Stimulated activated CD8-positive, alpha-beta memory T cell treated with anti-CD3 and anti-CD28 coated beads, Interleukin-7, amount 100 ng/mL, for 4 hours (primary cell): ENCODE data around the gene CDKN3.
"Not testable (repeated sequence)": the region's sequence is repeated elsewhere in the genome, so short reads cannot be mapped to it uniquely, and the experiment has no call there.

Source experiments
- DNase-seq, 2 donors: peaks; one replicate each; pipeline ENCODE4 v3.0.0-alpha.2; 2020; ENCODE audit warnings: low read depth in 2 of 2

The CDKN3 gene

DNA sequence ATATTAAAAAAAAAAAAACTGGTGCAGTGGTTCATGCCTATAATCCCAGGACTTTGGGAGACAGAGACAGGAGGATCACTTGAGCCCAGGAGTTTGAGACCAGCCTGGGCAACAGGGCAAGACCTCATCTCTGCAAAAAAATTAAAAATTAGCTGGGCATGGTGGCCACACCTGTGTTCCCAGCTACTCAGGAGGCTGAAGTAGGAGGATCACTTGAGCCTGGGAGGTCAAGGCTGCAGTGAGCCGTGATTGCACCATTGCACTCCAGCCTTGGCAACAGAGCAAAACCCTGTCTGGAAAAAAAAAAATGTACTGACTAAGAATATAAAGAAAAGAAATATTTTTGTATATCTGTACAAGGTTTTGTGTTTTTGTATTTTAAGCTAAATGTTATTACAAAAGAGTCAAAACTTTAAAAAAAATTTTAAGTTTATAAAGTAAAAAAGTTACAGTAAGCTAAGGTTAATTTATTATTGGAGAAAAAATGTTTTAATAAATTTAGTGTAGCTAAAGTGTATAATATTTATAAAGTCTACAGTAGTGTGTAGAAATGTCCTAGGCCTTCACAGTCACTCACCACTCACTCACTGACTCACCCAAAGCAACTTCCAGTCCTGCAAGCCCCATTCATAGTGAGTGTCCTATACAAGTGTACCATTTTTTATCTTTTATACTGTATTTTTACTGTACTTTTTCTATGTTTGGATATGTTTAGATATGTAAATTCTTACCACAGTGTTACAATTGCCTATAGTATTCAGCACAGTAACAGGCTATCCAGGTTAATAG lies 60.2 kb downstream of the CDKN3 start:
- DNase-seq: not testable (repeated sequence)

DNA sequence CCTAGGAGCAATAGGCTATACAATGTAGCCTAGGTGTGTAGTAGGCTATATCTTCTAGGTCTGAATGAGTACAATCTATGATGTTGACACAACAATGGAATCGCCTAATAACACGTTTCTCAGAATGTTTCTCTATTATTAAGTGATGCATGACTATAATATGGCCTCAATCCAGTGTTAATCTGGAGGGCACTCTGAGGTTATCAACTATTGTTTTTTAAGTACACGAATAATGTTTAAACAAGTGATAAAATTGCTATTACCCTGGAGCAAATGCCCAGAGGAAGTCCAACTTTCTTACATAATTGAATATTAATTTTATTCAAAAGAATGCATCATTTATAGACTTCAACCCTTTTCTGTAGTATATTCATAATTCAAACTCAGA lies 60.8 kb downstream of the CDKN3 start:
- no peak for DNase-seq

DNA sequence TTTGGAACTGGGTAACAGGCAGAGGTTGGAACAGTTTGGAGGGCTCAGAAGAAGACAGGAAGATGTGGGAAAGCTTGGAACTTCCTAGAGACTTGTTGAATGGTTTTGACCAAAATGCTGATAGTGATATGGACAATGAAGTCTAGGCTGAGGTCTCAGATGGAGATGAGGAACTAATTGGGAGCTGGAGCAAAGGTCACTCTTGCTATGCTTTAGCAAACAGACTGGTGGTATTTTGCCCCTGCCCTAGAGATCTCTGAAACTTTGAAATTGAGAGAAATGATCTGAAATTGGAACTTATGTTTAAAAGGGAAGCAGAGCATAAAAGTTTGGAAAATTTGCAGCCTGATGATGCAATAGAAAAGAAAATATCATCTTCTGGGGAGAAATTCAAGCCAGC lies 61.7 kb downstream of the CDKN3 start:
- DNase-seq: not testable (repeated sequence)

DNA sequence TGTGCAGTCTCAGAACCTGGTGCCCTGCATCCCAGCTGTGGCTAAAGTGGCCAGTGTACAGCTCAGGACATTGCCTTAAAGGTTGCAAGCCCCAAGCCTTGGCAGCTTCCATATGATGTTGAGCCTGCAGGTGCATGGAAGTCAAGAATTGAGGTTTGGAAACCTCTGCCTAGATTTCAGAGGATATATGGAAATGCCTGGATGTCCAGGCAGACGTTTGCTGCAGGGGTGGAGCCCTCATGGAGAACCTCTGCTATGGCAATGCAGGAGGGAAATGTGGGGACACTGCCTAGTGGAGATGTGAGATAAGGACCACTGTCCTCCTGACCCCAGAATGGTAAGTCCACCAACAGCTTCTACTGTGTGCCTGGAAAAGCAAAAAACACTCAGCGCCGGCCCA lies 62.3 kb downstream of the CDKN3 start:
- no peak for DNase-seq

DNA sequence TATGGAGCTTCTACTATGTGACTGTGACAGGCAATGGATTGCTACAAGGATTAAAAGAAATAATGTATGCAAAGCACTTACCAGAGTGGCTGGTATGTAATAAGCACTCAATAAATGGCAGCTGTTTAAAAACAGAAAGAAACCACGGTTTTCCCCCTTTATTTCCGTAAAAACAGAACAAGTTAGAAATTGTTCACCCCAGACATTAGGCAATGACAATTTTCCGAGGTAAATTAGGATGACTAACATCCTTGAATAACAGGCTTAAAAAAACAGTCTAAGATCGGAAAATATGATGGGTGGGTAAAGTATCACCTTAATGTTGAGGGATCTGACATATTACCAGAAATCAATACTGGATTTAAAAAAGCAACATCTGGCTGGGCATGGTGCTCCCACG lies 65.2 kb downstream of the CDKN3 start:
- DNase-seq: no peak

DNA sequence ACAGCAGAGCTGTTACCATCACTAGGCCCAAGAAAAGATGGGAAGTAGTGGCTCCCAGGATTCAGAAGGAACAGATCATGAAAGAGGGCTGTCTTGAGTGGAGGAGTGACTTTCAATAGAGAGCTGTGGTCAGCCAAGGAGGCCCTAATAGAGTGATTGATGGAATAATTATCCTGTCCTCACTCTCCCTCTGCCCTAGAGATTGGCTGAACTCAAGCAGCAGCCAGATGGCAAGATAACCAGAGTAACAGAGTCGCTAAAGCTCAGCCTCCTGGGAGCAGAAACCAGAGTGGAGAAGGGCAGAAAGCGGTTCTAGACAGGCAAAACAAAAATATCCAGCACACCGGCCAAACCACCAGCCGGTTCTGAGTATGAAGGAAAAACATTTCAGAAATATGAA lies 68.8 kb downstream of the CDKN3 start:
- DNase-seq: no peak

DNA sequence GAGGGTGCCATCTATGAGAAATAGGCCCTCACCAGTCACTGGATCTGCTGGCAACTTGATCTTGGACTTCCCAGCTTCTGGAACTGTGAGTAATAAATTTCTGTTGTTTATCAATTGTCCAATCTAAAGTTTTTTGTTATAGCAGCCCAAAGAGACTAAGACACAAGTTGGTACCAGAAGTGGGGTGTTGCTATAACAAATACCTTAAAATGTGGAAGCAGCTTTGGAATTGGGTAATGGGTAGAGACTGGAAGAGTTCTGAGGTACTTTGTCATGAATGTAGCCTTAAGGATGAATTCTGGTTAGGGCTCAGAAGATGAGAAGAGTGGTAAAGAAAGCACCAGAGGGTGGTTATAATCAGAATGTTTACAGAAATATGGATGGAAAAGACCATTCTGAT lies 70.5 kb downstream of the CDKN3 start:
- no peak for DNase-seq
